ENCODE results near the gene FCRL2. TPM values are rescaled to one million over a fixed set of nuclear protein-coding genes. Genes with fewer than 3 reads are reported as not detected.
"Not testable (repeated sequence)": the region's sequence is repeated elsewhere in the genome, so short reads cannot be mapped to it uniquely, and the experiment has no call there.

FCRL2 gene
- total RNA-seq, 1 experiment from 2014 or later = not detected

- in situ Hi-C loops (cut with HindIII; ENCODE audit: low sequenced_read_pairs) = no loop called here
- DNase-seq (ENCODE audit: low spot score) = no peak
These were observed 18.9 kb downstream of the FCRL2 start for GRCh38 chr1:157758018-157758417.

- DNase-seq (ENCODE audit: low spot score) = no peak
- in situ Hi-C loops (cut with HindIII; ENCODE audit: low sequenced_read_pairs) = no loop called here
These were observed 23.3 kb downstream of the FCRL2 start for GRCh38 chr1:157753611-157754010.

GRCh38 chr1:157751283-157751682, 25.6 kb downstream of the FCRL2 start:
- in situ Hi-C loops (cut with HindIII; ENCODE audit: low sequenced_read_pairs) = no loop called here
- no peak for DNase-seq (ENCODE audit: low spot score)

GRCh38 chr1:157748262-157748817, 28.6 kb downstream of the FCRL2 start:
- in situ Hi-C loops (cut with HindIII; ENCODE audit: low sequenced_read_pairs) = no loop called here

GRCh38 chr1:157739229-157739901, 37.6 kb downstream of the FCRL2 start:
- in situ Hi-C loops (cut with HindIII; ENCODE audit: low sequenced_read_pairs) = no loop called here
- DNase-seq (ENCODE audit: low spot score) = no peak

More at GRCh38 chr1:157748262-157748817, 28.6 kb downstream of the FCRL2 start:
- DNase-seq (ENCODE audit: low spot score) = no peak

GRCh38 chr1:157735991-157736390, 40.9 kb downstream of the FCRL2 start:
- in situ Hi-C loops (cut with HindIII; ENCODE audit: low sequenced_read_pairs); DNase-seq (ENCODE audit: low spot score): not testable (repeated sequence)

GRCh38 chr1:157734321-157734720, 42.6 kb downstream of the FCRL2 start:
- no peak for DNase-seq (ENCODE audit: low spot score)
- in situ Hi-C loops (cut with HindIII; ENCODE audit: low sequenced_read_pairs) = no loop called here

GRCh38 chr1:157732755-157733154, 44.2 kb downstream of the FCRL2 start:
- DNase-seq (ENCODE audit: low spot score) = no peak
- in situ Hi-C loops (cut with HindIII; ENCODE audit: low sequenced_read_pairs) = no loop called here

GRCh38 chr1:157725221-157725577, 51.7 kb downstream of the FCRL2 start:
- no peak for DNase-seq (ENCODE audit: low spot score)
- in situ Hi-C loops (cut with HindIII; ENCODE audit: low sequenced_read_pairs) = no loop called here

- no peak for DNase-seq (ENCODE audit: low spot score)
- in situ Hi-C loops (cut with HindIII; ENCODE audit: low sequenced_read_pairs) = no loop called here
These were observed 52.3 kb downstream of the FCRL2 start for GRCh38 chr1:157724537-157725220.

- in situ Hi-C loops (cut with HindIII; ENCODE audit: low sequenced_read_pairs) = no loop called here
- no peak for DNase-seq (ENCODE audit: low spot score)
These were observed 53.8 kb downstream of the FCRL2 start for GRCh38 chr1:157723157-157723556.

GRCh38 chr1:157721985-157722384, 54.9 kb downstream of the FCRL2 start:
- no peak for DNase-seq (ENCODE audit: low spot score)
- in situ Hi-C loops (cut with HindIII; ENCODE audit: low sequenced_read_pairs) = no loop called here

GRCh38 chr1:157715736-157716135, 61.2 kb downstream of the FCRL2 start:
- no peak for DNase-seq (ENCODE audit: low spot score)
- in situ Hi-C loops (cut with HindIII; ENCODE audit: low sequenced_read_pairs) = no loop called here

GRCh38 chr1:157711802-157712201, 65.1 kb downstream of the FCRL2 start:
- in situ Hi-C loops (cut with HindIII; ENCODE audit: low sequenced_read_pairs) = no loop called here
- no peak for DNase-seq (ENCODE audit: low spot score)

- in situ Hi-C loops (cut with HindIII; ENCODE audit: low sequenced_read_pairs) = no loop called here
These were observed 72.1 kb downstream of the FCRL2 start for GRCh38 chr1:157704878-157705277.

GRCh38 chr1:157703981-157704380, 73.0 kb downstream of the FCRL2 start:
- in situ Hi-C loops (cut with HindIII; ENCODE audit: low sequenced_read_pairs) = no loop called here

More at GRCh38 chr1:157704878-157705277, 72.1 kb downstream of the FCRL2 start:
- no peak for DNase-seq (ENCODE audit: low spot score)

GRCh38 chr1:157702308-157702825, 74.6 kb downstream of the FCRL2 start:
- no peak for DNase-seq (ENCODE audit: low spot score)
- in situ Hi-C loops (cut with HindIII; ENCODE audit: low sequenced_read_pairs) = no loop called here

More at GRCh38 chr1:157703981-157704380, 73.0 kb downstream of the FCRL2 start:
- DNase-seq (ENCODE audit: low spot score) = no peak

GRCh38 chr1:157700732-157701131, 76.2 kb downstream of the FCRL2 start, which contains the start of gene FCRL3:
Gene FCRL3 (minus strand): TSS chr1:157700769. CDS start chr1:157700489, 280 bp downstream.
- no peak for DNase-seq (ENCODE audit: low spot score)
- in situ Hi-C loops (cut with HindIII; ENCODE audit: low sequenced_read_pairs) = no loop called here

- in situ Hi-C loops (cut with HindIII; ENCODE audit: low sequenced_read_pairs) = no loop called here
- no peak for DNase-seq (ENCODE audit: low spot score)
These were observed 76.6 kb downstream of the FCRL2 start for GRCh38 chr1:157700305-157700704.
